GM21717 (cell line): ENCODE results near the gene SH3PXD2A.

Experiments used
- ATAC-seq: cut with Tn5 transposase; IDR thresholded peaks from one replicate; pipeline ENCODE4 v1.9.1; 2021; ENCODE audit warnings: mild to moderate bottlenecking, moderate library complexity; ENCODE audit not compliant: unreplicated experiment

The SH3PXD2A gene

GRCh38 chr10:103756277-103756869 lies 99.0 kb downstream of the SH3PXD2A start:
- ATAC-seq: no peak

DNA sequence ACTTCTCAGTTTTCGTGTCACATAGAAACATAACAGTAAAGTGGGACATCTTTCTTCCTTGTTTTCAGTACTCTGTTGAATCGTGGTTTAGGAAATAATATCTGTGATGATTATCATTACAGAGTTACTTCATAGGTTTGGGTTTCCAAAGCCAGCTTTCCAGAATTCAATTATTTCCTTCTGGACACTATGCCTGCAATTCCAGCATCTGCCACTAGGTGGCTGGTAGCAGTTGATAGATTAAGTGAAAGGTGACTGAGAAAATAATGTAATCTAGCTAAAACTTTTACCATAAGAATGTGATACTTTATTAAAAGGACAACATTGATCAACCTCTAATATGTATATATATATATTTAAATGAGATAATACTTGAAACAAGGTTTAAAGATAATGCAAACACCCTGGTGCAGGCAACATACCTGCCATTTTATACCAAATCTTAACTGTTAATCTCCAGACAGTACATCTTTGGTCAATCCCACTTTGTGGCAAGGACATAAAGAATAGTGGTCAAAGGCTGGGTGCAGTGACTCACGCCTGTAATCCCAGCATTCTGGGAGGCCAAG lies 102.6 kb downstream of the SH3PXD2A start:
- ATAC-seq: no peak

GRCh38 chr10:103751667-103752290 lies 103.6 kb downstream of the SH3PXD2A start:
- ATAC-seq: no peak

DNA sequence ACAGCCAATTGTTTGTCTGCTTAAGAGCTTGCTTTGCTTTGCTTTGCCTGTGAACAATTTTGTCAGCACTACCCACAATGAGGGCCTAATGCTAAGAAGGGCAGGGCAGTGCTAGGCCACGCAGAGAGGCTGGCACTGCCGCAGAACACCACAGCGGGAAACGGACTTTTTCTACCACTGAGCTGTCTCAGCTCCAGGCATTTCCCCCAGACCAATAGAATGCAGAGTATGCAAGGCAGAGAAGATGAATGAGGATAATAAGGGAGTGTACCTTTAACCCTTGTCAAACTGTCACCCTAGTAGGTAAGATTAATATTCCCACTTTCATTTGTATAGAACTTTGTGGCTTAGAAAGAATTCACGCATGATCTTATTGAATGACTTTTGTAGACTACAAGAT lies 104.5 kb downstream of the SH3PXD2A start:
- ATAC-seq: no peak

- no peak for ATAC-seq
Observed at GRCh38 chr10:103749779-103750178, 105.6 kb downstream of the SH3PXD2A start.

- no peak for ATAC-seq
Observed at GRCh38 chr10:103748020-103748419, 107.4 kb downstream of the SH3PXD2A start.

GRCh38 chr10:103747193-103747865 lies 108.0 kb downstream of the SH3PXD2A start:
- ATAC-seq: no peak

GRCh38 chr10:103746598-103746997 lies 108.8 kb downstream of the SH3PXD2A start:
- no peak for ATAC-seq

GRCh38 chr10:103745341-103746247 lies 109.8 kb downstream of the SH3PXD2A start:
- no peak for ATAC-seq

GRCh38 chr10:103742824-103743223 lies 112.6 kb downstream of the SH3PXD2A start:
- ATAC-seq: no peak

DNA sequence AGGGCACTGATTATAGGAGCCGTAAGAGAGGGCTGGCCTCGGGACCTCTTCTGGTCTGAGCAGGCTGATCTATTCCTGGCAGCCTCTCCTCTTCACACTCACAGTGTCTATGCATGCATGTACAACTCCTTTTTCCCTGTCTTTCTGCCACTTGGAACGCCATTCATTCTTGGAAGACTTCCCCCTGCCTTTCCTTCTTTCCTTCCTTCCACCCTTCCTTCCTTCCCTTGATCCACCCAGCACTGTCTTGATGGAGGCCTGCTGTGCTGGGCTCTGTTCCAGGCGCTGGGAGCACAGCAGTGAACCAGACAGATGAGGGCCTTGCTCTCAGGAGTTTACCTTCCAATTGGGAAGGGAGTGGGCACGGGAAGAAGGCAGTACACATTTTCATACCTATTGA lies 114.8 kb downstream of the SH3PXD2A start:
- ATAC-seq: no peak

- ATAC-seq: no peak
Observed at GRCh38 chr10:103739039-103739764, 116.2 kb downstream of the SH3PXD2A start.

- ATAC-seq: no peak
Observed at GRCh38 chr10:103737735-103738367, 117.5 kb downstream of the SH3PXD2A start.

- no peak for ATAC-seq
Observed at GRCh38 chr10:103736763-103737162, 118.6 kb downstream of the SH3PXD2A start.

DNA sequence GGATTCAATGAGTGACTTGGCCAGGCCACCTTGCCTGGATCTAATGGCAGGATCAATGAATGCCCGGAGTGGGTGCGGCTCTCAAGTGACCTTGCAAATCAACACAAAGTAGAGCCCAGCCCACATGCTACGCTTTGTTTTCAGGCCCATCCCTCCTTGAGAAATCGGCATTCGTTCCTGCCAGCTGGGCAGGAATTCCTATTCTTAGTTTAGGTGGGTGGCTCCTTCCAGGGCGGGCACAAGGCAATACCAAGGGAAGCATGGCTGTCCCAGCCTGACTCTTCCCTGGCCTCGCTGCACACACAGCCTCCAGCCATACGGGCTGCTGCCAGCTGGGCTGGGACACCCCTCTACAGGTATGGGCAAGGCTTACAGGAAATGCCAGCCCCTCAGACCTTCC lies 119.3 kb downstream of the SH3PXD2A start:
- no peak for ATAC-seq

DNA sequence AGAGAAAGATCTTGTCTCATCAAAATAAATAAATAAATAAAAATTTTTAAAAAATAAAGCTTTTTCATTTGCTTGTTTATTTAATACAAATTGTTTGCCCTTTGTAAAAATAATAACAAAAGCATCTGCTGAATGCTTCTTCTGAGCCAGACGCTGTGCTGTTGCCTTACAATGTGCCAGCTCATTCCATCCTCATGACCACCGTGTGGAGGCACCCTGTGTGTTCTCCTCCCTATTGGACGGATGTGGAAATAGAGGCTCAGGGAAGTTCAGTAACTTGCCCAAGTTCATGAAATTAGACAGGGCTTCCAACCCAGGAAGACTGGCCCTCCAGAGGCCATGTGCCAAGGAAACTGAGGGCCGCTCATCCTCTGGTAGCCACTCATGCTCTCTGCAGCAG lies 120.6 kb downstream of the SH3PXD2A start:
- no peak for ATAC-seq

- ATAC-seq: no peak
Observed at GRCh38 chr10:103733045-103733419, 122.3 kb downstream of the SH3PXD2A start.

DNA sequence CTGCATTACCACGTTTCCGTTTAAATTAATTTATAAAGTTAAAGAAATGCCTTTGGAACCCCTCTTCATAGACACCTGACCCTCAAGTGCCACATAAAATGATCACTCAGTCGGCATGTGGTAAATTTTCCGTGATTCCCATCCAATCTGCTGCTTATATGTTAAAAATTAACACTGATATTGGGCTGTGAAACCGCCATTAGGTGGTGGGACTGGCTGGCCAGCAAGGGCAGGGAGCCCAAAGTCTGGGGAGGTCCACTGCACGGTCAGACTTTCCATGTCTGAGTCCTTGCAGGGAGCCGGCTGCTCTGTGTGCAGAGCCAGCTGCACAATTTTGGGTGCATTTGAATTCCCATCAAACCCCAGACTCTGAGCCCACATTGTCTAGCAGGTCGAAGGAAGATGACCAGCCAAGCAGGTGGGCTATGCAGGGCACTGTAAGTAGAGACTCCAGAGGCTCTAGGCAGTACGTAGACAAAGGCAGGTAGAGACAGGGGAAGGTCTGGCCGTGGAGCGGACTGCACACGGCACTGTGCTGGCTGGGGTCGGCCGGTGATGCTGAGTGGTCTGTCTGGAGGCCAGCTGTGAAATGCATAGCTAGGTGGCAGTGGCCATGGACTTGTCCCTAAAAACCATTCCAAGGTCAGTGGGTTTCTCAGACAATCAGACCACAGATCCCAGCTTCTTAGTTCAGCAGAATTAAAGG lies 122.9 kb downstream of the SH3PXD2A start:
- ATAC-seq: no peak

DNA sequence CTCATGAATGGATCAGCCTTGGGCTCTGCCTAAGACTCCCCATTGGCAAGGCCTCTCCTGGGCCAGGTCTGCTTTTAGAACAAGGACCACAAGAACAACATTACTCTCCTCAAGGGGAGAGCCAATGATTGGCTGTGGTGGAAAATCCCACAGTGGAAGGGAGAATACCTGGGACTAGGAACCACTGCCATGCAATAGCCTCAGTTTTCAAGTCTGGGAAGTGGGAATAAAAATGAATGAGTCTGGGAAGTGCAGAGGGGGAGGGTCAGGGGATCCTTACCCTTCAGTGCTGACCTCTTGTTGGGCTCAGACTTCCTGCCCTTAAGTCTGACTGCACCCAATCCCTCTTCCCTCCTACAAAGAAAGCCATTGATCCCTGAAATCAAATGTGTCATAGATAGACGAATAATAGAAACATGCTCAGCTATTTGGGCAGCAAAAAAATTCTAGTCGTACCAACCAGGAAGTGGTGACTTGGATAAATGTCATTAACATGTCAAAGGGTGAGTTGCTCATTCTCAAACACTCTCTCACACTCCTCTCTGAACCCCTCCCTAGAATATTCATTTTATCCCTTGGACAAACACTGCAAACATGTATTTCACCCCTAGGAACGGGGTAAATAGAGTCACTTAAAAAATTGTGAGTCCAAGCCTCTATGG lies 123.6 kb downstream of the SH3PXD2A start:
- ATAC-seq: no peak
